Gastrocnemius medialis (tissue), 4 donors: ENCODE results near the gene WDR53. TPM values are rescaled to one million over a fixed set of nuclear protein-coding genes. Genes with fewer than 3 reads are reported as not detected.

ENCODE experiments used
- ATAC-seq, 2 donors: fragments of 150-250 bp; one replicate each; pipeline ENCODE4 v1.9.1; 2016
- DNase-seq, 2 donors: peaks; one replicate each; pipeline ENCODE4 v3.0.0-alpha.2; 2019
- H3K27ac ChIP-seq, 4 donors: fragments of 200-600 bp; sonication (generic); 1 replicate in 1 of 4; 2 replicates in 3 of 4; pipeline ENCODE4 v1.5.1; 2016 to 2018; ENCODE audit warnings: mild to moderate bottlenecking in 2 of 4, moderate library complexity in 1 of 4
- H3K27me3 ChIP-seq, 3 donors: fragments of 200-600 bp; sonication (generic) in 2 of 3; 1 replicate in 1 of 3; 2 replicates in 2 of 3; pipeline versions ENCODE4 v1.5.1 to v1.6.0; 2016 to 2019; ENCODE audit warnings: mild to moderate bottlenecking in 1 of 3, moderate library complexity in 1 of 3
- H3K36me3 ChIP-seq, 2 donors: fragments of 200-600 bp; sonication (generic) in 1 of 2; one replicate each; pipeline ENCODE4 v1.5.1; 2017 to 2018
- H3K4me1 ChIP-seq, 2 donors: fragments of 200-600 bp; sonication (generic) in 1 of 2; one replicate each; pipeline ENCODE4 v1.5.1; 2016 to 2017; ENCODE audit warnings: mild to moderate bottlenecking in 2 of 2
- H3K4me3 ChIP-seq, 4 donors: fragments of 200-600 bp; sonication (generic) in 3 of 4; 1 replicate in 1 of 4; 2 replicates in 3 of 4; pipeline ENCODE4 v1.5.1; 2016 to 2019; ENCODE audit warnings: mild to moderate bottlenecking in 2 of 4
- H3K9me3 ChIP-seq, 3 donors: fragments of 200-600 bp; sonication (generic) in 2 of 3; 1 replicate in 1 of 3; 2 replicates in 2 of 3; pipeline ENCODE4 v1.5.1; 2016 to 2019
- POLR2A ChIP-seq, 2 donors: fragments of 450-650 bp; IDR thresholded peaks; one replicate each; pipeline ENCODE4 v1.6.1; 2017; ENCODE audit warnings: antibody characterized with exemption in 2 of 2, mild to moderate bottlenecking in 2 of 2, moderate library complexity in 2 of 2
- in situ Hi-C, 4 donors: fragments of 200-750 bp; cut with MboI; loops; one replicate each; pipeline versions ENCODE4 v1.15.0 to v1.8.0; 2017; ENCODE audit warnings: low sequenced_read_pairs in 4 of 4
- intact Hi-C: fragments of 100-400 bp; cut with DNase I; formaldehyde crosslinking; loops from one replicate; pipeline ENCODE4 v1.15.1; 2023; ENCODE audit warnings: low total_unique reads
- total RNA-seq, 4 donors: library from RNA; depleted of rRNA; stranded (reverse); fragments of >200 nt; gene quantifications; one replicate each; pipeline versions ENCODE4 v1.1.0 to v1.2.3, GENCODE V29; 2016
- TF ChIP-seq, protein P1 (sequence below), 5 experiments: fragments of 450-650 bp in 3 of 5; fragments of 200-600 bp in 2 of 5; sonication (generic) in 2 of 5; IDR thresholded peaks in 4 of 5; conservative IDR thresholded peaks in 1 of 5; 1 replicate in 4 of 5; 2 replicates in 1 of 5; pipeline ENCODE4 v1.5.1; 2016 to 2019; ENCODE audit warnings: antibody characterized with exemption in 5 of 5, mild to moderate bottlenecking in 3 of 5, moderate library complexity in 3 of 5

Gene WDR53
- total RNA-seq, 4 donors from 2014 or later, result 4.8 to 8.3 (median 6.7) TPM

DNA sequence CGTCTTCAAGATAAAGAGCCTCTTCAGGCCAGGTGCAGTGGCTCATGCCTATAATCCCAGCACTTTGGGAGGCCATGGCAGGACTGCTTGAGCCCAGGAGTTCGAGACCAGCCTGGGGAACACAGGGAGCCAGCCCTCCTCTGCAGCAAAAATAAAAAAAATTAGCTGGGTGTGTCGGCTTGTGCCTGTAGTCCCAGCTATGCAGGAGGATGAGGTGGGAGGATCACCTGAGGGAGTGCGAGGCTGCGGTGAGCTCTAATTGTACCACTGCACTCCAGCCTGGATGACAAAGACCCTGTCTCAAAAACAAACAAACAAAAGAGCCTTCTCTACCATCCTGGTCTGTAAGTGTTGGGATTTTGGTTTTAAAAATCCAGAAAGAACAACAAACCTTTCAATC, 11.1 kb downstream of the WDR53 start:
- peaks cover 0 to 17% of the 10 kb centered on the region in 2 donors for H3K36me3 ChIP-seq
- no peak for TF ChIP-seq POLR2A (IDR thresholded peaks at IDR 0.05)
- TF ChIP-seq, protein P1, sequence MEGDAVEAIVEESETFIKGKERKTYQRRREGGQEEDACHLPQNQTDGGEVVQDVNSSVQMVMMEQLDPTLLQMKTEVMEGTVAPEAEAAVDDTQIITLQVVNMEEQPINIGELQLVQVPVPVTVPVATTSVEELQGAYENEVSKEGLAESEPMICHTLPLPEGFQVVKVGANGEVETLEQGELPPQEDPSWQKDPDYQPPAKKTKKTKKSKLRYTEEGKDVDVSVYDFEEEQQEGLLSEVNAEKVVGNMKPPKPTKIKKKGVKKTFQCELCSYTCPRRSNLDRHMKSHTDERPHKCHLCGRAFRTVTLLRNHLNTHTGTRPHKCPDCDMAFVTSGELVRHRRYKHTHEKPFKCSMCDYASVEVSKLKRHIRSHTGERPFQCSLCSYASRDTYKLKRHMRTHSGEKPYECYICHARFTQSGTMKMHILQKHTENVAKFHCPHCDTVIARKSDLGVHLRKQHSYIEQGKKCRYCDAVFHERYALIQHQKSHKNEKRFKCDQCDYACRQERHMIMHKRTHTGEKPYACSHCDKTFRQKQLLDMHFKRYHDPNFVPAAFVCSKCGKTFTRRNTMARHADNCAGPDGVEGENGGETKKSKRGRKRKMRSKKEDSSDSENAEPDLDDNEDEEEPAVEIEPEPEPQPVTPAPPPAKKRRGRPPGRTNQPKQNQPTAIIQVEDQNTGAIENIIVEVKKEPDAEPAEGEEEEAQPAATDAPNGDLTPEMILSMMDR (IDR thresholded peaks at IDR 0.05 in 4 of 5, conservative IDR thresholded peaks at IDR 0.05 in 1 of 5), result no peak
- ATAC-seq, result no peak
- no peak overlapping the region for H3K4me3 ChIP-seq
- H3K4me1 ChIP-seq, result peaks cover 17% of the 10 kb centered on the region in 2 donors
- in situ Hi-C loops (loop anchor here in 1 of 4 donors (25.0 kb wide), 1 partner anchor 380 kb away; the partner anchor contains the start of gene NCBP2), intact Hi-C loops (loop anchor here (10.0 kb wide), 1 partner anchor 308 kb away; the partner anchor contains the start of gene SENP5)
- no peak for DNase-seq
- no peaks in the 10 kb centered on the region for H3K9me3 ChIP-seq
- H3K27me3 ChIP-seq, result no peaks in the 10 kb centered on the region
- no peak overlapping the region for H3K27ac ChIP-seq

DNA sequence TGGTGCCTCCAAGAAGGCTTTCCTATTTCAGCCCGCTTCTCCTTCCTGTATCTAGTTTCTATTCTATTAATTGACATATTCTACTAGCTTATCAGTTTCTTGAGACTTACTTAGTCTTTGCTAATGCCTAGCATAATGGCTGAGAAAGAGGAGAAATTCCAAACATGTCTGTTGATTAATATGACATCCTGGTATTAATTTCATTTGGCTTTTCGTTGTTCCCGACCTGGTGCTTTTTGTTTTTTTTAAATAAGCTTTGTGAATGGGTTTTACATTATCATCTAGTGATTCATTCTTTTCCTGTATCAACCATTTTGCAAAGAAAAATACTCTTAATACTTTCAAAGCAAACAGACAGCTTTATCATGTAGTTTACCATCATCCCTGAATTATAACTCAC, 13.1 kb downstream of the WDR53 start:
- TF ChIP-seq POLR2A (IDR thresholded peaks at IDR 0.05), result no peak
- TF ChIP-seq, protein P1 (IDR thresholded peaks at IDR 0.05 in 4 of 5, conservative IDR thresholded peaks at IDR 0.05 in 1 of 5), result no peak

DNA sequence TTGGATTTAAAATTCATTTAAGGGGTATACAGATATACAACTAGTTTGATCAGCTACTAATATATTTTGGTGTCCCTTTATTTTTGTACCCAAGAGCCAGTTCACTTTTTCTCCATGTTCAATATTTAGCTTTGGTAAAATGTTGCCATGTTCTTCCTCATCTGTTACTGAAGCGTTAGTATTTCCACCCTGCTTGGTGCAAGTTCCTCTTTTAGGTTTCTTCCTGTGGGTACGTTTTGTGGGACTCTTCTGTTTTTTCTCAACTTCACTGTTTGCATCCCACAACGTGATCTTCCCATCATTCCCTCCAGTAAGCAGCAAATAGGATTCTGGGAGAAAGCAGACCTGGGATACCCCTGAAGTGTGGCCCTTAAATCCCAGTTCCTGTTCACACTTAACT, 14.1 kb downstream of the WDR53 start:
- ATAC-seq (no peak), DNase-seq (no peak)
- in situ Hi-C loops (loop anchor here in 1 of 4 donors (25.0 kb wide), 1 partner anchor 383 kb away; the partner anchor contains the start of gene NCBP2), intact Hi-C loops (loop anchor here (10.0 kb wide), 1 partner anchor 311 kb away; the partner anchor contains the start of gene SENP5)
- Histone ChIP-seq H3K4me1 (peaks cover 17% of the 10 kb centered on the region in 2 donors), H3K27me3 (no peaks in the 10 kb centered on the region), H3K4me3 (no peak overlapping the region), H3K36me3 (peaks cover 0 to 4% of the 10 kb centered on the region in 2 donors), H3K27ac (peak overlapping the region; percentile 75 to 86 (median 81)), H3K9me3 (no peaks in the 10 kb centered on the region)
- no peak for TF ChIP-seq POLR2A (IDR thresholded peaks at IDR 0.05)
- TF ChIP-seq, protein P1 (IDR thresholded peaks at IDR 0.05 in 4 of 5, conservative IDR thresholded peaks at IDR 0.05 in 1 of 5), result no peak

More for the DNA sequence above, 13.1 kb downstream of the WDR53 start:
- Histone ChIP-seq H3K36me3 (peaks cover 0 to 8% of the 10 kb centered on the region in 2 donors), H3K4me1 (peaks cover 17% of the 10 kb centered on the region in 2 donors), H3K9me3 (no peaks in the 10 kb centered on the region), H3K27ac (no peak overlapping the region), H3K4me3 (no peak overlapping the region), H3K27me3 (no peaks in the 10 kb centered on the region)
- intact Hi-C loops, result loop anchor here (10.0 kb wide), 1 partner anchor 310 kb away; the partner anchor contains the start of gene SENP5
- no peak for ATAC-seq
- DNase-seq, result no peak
- in situ Hi-C loops, result loop anchor here in 1 of 4 donors (25.0 kb wide), 1 partner anchor 382 kb away; the partner anchor contains the start of gene NCBP2

DNA sequence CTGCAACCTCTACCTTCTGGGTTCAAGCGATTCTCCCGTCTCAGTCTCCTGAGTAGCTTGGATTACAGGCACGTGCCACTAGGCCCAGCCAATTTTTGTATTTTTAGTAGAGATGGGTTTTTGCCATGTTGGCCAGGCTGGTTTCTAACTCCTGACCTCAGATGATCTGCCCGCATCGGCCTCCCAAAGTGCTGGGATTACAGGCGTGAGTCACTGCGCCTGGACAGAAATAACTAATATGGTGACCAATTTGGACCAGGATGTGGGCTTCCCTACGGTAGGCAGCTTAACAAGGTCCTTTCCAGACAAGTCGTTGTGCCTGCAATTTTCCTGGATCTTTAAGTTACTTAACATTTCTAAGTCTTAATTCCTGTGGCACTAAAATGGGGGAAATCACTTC, 14.8 kb downstream of the WDR53 start:
- peak in 1 of 2 donors; percentile 20 for TF ChIP-seq POLR2A (IDR thresholded peaks at IDR 0.05)
- TF ChIP-seq, protein P1 (IDR thresholded peaks at IDR 0.05 in 4 of 5, conservative IDR thresholded peaks at IDR 0.05 in 1 of 5), result no peak
- H3K27me3 ChIP-seq, result no peaks in the 10 kb centered on the region
- intact Hi-C loops (loop anchor here (1.0 to 10.0 kb wide), 2 partner anchors 15 to 311 kb away; partner anchors contain the start of genes FBXO45, SENP5 and WDR53), in situ Hi-C loops (loop anchor here in 1 of 4 donors (25.0 kb wide), 1 partner anchor 384 kb away; the partner anchor contains the start of gene NCBP2)
- peaks cover 0 to 4% of the 10 kb centered on the region in 2 donors for H3K36me3 ChIP-seq
- H3K9me3 ChIP-seq, result no peaks in the 10 kb centered on the region
- no peak overlapping the region for H3K4me3 ChIP-seq
- DNase-seq (peak; percentile 71 to 90), ATAC-seq (peak; percentile 98 to 99)
- H3K27ac ChIP-seq, result peak overlapping the region; percentile 75 to 86 (median 81)
- peaks cover 17% of the 10 kb centered on the region in 2 donors for H3K4me1 ChIP-seq
